CD4-positive, alpha-beta T cell treated with Interferon gamma for 1 hour (primary cell): ENCODE results near the gene GLMN.
A peak's percentile ranks its signal among the peaks of the same experiment; 100 is the strongest.

Experiments
- DNase-seq: peaks from one replicate; pipeline ENCODE4 v3.0.0-alpha.2; 2020

The GLMN gene

GRCh38 chr1:92298573-92299476 is at the start of gene GLMN, which contains the start of gene RPAP2:
TSS of gene GLMN (minus strand) at chr1:92298987. CDS start at chr1:92297999, 988 bp downstream.
TSS of gene RPAP2 (plus strand) at chr1:92299059. CDS start at chr1:92299074, 15 bp downstream.
- DNase-seq: peak; percentile 76

GRCh38 chr1:92346866-92347640 is 48.3 kb upstream of the GLMN start:
- DNase-seq: no peak

- no peak for DNase-seq
These were observed 44.3 kb upstream of the GLMN start for GRCh38 chr1:92343061-92343460.

GRCh38 chr1:92342401-92342800 is 43.6 kb upstream of the GLMN start:
- no peak for DNase-seq

GRCh38 chr1:92340154-92340553 is 41.4 kb upstream of the GLMN start:
- no peak for DNase-seq

GRCh38 chr1:92333668-92334067 is 34.9 kb upstream of the GLMN start:
- no peak for DNase-seq

- no peak for DNase-seq
These were observed 30.8 kb upstream of the GLMN start for GRCh38 chr1:92329347-92330129.

- no peak for DNase-seq
These were observed 29.0 kb upstream of the GLMN start for GRCh38 chr1:92327794-92328193.

- DNase-seq: no peak
These were observed 27.9 kb upstream of the GLMN start for GRCh38 chr1:92326681-92327080.

- no peak for DNase-seq
These were observed 26.0 kb upstream of the GLMN start for GRCh38 chr1:92324784-92325183.

GRCh38 chr1:92323473-92324453 is 25.0 kb upstream of the GLMN start:
- no peak for DNase-seq

- DNase-seq: no peak
These were observed 19.2 kb upstream of the GLMN start for GRCh38 chr1:92317836-92318493.

GRCh38 chr1:92315766-92316599 is 17.2 kb upstream of the GLMN start:
- peak; percentile 37 for DNase-seq

- DNase-seq: no peak
These were observed 15.2 kb upstream of the GLMN start for GRCh38 chr1:92314024-92314423.

- no peak for DNase-seq
These were observed 11.4 kb upstream of the GLMN start for GRCh38 chr1:92310185-92310597.

- DNase-seq: no peak
These were observed 9.2 kb upstream of the GLMN start for GRCh38 chr1:92307980-92308379.

- no peak for DNase-seq
These were observed 7.2 kb upstream of the GLMN start for GRCh38 chr1:92306020-92306419.

GRCh38 chr1:92301021-92301420 is 2.2 kb upstream of the GLMN start:
- DNase-seq: no peak

GRCh38 chr1:92299477-92300150 is 827 bp upstream of the GLMN start:
- no peak for DNase-seq

- DNase-seq: no peak
These were observed 594 bp downstream of the GLMN start for GRCh38 chr1:92298213-92298572.
